ENCODE data around the gene SART1.

The SART1 gene

DNA sequence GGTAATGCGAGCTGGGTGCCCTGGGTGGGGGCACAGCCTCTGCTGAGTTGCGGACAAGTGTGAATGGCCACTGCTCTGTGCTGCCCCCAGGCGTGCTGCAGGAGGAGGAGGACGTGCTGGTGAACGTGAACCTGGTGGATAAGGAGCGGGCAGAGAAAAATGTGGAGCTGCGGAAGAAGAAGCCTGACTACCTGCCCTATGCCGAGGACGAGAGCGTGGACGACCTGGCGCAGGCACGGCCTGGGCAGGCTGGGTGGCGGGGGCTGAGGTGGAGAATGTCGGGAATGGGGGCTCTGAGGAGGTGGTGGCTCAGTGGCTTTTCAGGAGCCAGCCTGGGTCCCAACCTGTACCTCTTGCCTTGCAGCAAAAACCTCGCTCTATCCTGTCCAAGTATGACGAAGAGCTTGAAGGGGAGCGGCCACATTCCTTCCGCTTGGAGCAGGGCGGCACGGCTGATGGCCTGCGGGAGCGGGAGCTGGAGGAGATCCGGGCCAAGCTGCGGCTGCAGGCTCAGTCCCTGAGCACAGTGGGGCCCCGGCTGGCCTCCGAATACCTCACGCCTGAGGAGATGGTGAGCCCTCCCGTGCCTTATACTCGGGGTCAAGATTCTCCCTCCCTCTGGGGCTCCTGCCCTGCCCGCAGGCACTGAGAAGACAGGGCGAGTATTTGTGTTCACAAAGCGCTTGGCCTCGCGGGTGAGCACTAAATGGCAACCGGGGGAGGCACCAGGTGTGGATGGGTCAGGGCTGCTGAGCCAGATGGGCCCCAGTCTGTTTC is 4.6 kb downstream of the SART1 start:
- no peak for DNase-seq (ENCODE audit: extremely low read depth in 1 of 2, low read depth in 1 of 2)

DNA sequence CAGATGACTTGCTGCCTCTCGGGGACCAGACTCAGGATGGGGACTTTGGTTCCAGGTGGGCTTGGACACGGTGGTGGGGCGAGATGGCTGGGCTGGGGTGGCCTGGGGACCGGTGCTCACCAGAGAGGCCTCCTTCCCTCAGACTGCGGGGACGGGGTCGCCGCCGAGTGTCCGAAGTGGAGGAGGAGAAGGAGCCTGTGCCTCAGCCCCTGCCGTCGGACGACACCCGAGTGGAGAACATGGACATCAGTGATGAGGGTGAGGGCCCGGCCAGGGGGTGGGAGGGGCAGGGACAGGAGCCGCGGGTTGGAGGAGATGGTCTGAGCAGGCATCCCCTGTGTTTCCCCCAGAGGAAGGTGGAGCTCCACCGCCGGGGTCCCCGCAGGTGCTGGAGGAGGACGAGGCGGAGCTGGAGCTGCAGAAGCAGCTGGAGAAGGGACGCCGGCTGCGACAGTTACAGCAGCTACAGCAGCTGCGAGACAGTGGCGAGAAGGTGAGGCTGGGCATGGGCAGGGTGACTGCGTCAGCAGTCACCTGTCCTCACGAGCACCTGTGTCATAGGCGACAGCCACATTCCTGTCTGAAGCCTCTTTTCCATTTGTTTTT is 5.9 kb downstream of the SART1 start:
- DNase-seq (ENCODE audit: extremely low read depth in 1 of 2, low read depth in 1 of 2) = no peak

GRCh38 chr11:65968600-65969482 is 7.3 kb downstream of the SART1 start:
- DNase-seq (ENCODE audit: extremely low read depth in 1 of 2, low read depth in 1 of 2) = no peak

- DNase-seq (ENCODE audit: extremely low read depth in 1 of 2, low read depth in 1 of 2) = no peak
Observed at GRCh38 chr11:65972116-65972515, 10.6 kb downstream of the SART1 start.

- DNase-seq (ENCODE audit: extremely low read depth in 1 of 2, low read depth in 1 of 2) = no peak
Observed at GRCh38 chr11:65973439-65974110, 12.0 kb downstream of the SART1 start.

DNA sequence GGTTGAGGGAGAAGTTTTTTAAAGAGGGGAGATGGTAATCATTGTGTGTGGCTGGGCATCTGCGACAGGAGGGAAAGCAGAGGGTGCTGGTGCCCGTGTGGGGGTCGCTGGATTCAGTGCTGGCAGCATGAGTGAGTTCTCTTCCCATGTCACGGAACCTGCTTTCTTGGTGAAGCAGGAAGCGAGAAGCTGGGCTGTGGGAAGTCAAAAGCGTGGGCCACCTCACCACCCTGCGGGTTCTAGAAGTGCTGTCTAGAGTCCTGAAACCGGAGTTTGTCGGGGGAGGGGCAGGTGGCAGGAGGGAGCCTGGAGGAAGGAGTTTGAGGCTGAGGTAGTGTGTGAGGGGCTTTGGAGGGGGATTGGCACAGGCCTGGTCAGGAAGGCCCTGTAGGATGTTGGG is 14.2 kb downstream of the SART1 start:
- DNase-seq (ENCODE audit: extremely low read depth in 1 of 2, low read depth in 1 of 2) = no peak

- DNase-seq (ENCODE audit: extremely low read depth in 1 of 2, low read depth in 1 of 2) = no peak
Observed at GRCh38 chr11:65976216-65977176, 15.0 kb downstream of the SART1 start.

- DNase-seq (ENCODE audit: extremely low read depth in 1 of 2, low read depth in 1 of 2) = no peak
Observed at GRCh38 chr11:65977621-65978390, 16.3 kb downstream of the SART1 start.

GRCh38 chr11:65978391-65979238 is 17.1 kb downstream of the SART1 start:
- DNase-seq (ENCODE audit: extremely low read depth in 1 of 2, low read depth in 1 of 2) = no peak

GRCh38 chr11:65979261-65979759 is 17.8 kb downstream of the SART1 start:
- no peak for DNase-seq (ENCODE audit: extremely low read depth in 1 of 2, low read depth in 1 of 2)

DNA sequence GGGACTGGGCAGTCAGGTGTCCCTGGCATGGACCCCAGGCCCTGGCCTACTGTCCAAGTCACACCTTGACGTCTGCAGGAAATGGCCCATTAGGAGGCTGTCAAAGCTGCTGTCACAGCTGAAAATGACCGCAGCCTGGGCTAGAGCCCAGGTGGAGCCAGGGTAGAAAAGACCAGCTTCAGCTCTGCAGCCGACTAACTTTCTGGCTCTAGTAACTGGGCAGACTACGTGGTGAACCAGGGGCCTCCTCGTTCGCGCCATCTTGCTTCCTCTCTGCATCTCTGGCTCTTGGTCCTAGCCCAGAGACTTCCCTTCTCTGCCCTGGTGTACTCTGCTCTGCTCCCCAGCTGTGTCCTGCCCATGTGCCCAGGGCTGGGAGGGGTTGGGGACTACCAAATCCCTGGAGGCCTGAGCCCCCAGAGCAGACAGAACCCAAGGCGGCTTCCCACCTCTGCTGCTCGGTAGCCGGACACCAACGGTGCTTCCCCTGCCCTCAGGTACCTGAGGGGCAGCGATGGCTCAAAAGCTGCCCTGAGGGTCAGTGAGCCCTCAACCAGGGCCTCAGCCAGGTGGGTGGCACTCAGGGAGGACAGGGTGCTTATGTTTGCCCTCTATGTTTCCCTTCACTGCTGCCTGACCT is 19.7 kb downstream of the SART1 start:
- no peak for DNase-seq (ENCODE audit: extremely low read depth in 1 of 2, low read depth in 1 of 2)

- no peak for DNase-seq (ENCODE audit: extremely low read depth in 1 of 2, low read depth in 1 of 2)
Observed at GRCh38 chr11:65981972-65982823, 20.7 kb downstream of the SART1 start.

DNA sequence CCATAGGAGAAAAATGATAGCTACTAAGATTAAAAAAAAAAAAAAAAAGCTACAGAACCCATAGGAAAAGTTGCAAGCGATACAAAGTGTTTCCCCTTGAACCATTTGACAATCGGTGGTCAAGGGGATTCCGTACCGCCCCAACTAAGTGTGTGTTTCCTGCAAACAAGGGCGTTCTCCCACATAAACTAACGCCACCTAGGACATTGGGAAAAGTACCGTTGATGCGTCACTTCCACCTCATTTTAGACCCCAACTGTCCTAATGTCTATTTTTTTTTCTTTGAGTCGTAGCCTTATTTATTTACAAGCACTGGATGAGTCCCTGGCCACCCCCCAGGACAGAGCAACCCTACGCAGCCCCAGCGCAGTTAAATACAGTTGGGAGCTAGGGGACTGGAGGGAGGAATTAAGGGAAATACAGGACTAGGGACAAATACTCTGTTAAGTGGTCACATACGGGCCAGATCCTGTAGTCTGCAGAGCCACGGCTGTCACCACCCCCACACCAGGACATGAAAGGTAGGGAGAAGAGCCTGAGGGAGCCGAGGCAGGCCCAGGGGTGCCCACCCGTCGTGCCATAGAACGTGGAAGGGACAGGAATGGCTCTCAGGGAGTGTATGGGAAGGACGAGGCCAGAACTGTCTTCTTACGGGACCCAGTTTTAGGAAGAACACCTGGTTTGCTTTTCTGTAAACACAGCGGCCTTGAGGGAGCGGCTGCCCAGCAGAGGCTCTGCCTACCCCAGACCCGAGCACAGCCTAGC is 21.5 kb downstream of the SART1 start:
- DNase-seq (ENCODE audit: extremely low read depth in 1 of 2, low read depth in 1 of 2) = no peak

DNA sequence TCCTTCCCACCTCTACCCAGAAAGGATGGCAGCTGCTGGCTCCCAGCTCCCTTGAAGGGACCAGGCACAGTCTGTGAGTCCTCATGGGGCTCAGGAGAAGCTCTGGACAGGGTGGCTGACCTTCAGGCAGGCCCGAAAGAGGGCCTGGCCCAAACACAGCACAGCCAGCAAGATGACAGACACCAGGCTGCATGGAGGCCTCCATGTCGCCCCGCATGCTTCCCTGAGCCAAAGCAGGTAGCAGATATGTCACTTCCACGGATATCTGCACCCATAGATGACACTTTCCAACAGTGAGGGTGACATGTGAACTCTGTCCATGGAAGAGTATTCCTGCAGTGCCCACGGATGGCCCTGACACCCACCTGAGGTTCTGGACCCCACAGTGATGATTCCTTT is 22.1 kb downstream of the SART1 start:
- DNase-seq (ENCODE audit: extremely low read depth in 1 of 2, low read depth in 1 of 2) = no peak

- DNase-seq (ENCODE audit: extremely low read depth in 1 of 2, low read depth in 1 of 2) = no peak
Observed at GRCh38 chr11:65987336-65987735, 25.8 kb downstream of the SART1 start.
